CD1c-positive myeloid dendritic cell (primary cell): ENCODE measurements around the gene ACOT12.

Experiments
- DNase-seq: peaks from one replicate; pipeline ENCODE4 v3.0.0-alpha.2; 2016; ENCODE audit errors: extremely low spot score

The ACOT12 gene

DNA sequence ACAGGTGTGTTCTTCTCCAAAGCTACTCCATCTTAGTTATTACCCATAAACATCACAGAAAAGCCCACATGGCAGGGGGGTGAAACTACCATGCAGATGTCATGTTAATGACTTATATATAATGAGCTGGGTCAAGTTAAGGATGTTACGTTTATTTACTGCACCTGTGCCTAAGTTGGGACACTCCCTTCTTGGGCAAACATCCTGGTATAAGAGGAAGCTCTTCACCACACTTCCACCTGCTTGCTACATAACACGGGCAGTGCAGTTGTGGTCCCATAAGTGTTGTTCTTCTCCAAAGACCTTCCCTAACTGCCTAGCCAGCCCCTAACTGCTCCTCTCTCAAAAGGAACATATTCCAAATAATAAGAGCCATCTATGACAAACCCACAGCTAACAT is 101.8 kb downstream of the ACOT12 start:
- no peak for DNase-seq

DNA sequence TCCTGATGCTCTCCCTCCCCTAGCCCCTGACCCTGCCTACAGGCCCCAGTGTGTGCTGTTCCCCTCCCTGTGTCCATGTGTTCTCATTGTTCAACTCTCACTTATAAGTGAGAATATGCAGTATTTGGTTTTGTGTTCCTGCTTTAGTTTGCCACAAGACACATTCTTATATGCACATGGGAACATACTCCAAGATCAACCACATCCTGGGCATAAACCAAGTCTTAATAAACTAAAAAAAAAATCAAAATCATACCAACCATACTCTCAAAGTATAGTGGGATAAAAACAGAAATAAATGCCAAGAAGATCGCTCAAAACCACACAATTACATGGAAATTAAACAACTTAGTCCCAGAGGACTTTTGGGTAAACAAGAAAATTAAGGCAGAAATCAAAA is 103.8 kb downstream of the ACOT12 start:
- no peak for DNase-seq

DNA sequence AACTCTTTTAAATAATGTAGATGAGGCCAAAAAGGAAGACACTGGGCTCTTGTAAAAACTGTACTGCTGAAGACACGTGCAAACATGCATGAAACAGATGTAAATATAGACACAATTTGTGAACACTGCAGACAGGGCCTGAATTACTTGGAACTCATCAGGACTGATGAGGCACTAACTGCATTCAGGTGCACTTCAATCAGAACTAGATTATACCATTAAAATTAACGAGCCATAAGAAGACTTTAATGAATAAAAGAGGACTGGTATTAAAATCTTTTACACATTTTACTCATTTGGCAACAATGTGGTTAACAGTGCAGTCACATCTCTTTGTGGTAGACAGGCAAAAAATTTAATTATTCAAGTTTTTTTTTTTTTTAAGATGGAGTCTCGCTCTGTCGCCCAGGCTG is 105.9 kb downstream of the ACOT12 start:
- no peak for DNase-seq

DNA sequence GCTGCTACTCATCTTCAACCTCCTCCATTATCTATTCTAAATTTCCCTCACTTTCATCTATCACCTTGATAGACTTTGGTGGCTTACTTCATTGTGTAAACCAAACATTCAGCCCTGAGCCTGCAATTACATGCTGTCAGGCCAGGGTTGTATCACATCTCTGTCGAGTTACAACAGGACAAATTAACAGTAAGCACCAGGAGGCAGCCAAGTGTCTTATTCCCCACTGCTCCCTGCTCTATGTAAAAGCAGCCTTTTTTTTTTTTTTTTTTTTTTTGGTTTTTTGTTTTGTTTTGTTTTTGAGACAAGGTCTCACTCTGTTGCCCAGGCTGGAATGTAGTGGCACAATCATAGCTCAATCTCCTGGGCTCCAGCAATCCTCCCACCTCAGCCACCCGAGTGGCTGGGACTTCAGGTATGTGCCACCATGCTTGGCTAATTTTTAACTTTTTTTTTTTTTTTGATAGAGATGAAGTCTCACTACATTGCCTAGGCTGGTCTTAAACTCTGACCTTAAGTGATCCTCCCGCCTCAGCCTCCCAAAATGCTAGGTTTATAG is 107.8 kb downstream of the ACOT12 start:
- no peak for DNase-seq

DNA sequence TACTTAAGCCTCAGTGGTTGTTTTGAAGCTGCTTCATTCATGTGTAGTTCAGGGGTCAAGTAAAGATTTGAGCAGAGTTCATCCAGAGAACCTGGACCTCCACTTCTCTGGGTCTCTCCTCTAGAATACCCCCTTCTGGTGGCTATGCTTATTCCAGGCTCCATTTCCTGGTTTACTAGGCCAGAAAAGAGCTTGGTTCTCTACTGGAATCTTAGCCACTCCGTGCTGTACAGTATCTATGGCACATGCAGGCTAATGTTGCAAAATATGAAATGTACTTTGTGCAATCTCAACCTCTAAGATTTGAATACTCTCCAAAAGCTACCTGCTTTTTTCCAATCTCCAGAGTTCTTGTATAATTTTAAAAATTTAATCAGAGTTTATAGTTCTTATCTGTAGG is 110.0 kb downstream of the ACOT12 start:
- no peak for DNase-seq
